Femur (tissue), 1 donor: Measurements from ENCODE around the gene CREB5.
A peak's percentile ranks its signal among the peaks of the same experiment; 100 is the strongest.

ENCODE experiments used
- DNase-seq: peaks from one replicate; pipeline ENCODE4 v3.0.0-alpha.2; 2017

Gene CREB5

DNA sequence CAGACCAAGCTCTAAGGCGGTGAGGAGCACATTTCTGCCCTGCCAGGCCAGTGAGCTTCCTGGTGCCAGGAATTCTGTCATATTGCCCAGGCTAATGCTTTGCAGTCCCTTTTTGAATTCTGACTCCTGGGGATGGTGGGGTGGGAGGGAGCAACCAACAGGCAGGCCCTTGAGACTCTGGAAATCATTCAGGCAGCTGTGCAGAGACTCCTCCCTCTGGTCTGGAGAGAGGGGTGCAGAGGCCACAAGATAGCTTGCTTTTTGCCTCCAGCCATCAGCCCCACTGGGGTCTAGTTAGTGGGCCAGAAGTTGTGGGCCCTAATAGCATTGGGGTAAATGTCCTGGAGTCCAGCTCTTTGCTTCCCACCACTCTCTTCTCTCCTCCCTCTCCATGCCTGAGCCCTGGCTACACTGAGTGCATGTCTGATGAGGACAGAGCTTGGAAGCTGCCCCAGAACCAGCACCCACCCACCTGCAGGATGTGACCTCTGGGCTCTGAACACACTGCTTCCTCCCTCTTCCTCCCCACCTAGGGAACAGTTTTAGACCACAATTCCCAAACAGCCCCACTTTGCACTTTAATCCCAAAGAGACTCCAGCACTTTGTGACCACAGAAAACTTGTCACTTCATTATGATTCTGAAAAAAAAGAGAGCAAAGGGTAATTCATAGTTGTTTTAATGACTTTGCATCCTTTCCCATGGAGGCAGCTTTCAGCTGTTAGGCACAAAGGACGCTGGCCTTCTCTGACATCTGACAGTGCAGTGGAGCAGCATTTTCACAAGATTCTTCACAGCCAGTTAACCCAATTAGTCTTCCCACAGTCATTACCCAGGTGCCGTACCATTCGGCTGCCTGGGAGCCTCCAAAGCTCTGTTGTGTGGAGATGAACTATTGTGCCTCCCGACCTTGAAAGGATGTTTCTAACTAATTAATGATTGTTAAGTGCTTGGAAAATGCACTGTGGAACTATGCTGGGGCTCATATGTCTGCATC, 283.3 kb downstream of the CREB5 start:
- DNase-seq, result no peak

DNA sequence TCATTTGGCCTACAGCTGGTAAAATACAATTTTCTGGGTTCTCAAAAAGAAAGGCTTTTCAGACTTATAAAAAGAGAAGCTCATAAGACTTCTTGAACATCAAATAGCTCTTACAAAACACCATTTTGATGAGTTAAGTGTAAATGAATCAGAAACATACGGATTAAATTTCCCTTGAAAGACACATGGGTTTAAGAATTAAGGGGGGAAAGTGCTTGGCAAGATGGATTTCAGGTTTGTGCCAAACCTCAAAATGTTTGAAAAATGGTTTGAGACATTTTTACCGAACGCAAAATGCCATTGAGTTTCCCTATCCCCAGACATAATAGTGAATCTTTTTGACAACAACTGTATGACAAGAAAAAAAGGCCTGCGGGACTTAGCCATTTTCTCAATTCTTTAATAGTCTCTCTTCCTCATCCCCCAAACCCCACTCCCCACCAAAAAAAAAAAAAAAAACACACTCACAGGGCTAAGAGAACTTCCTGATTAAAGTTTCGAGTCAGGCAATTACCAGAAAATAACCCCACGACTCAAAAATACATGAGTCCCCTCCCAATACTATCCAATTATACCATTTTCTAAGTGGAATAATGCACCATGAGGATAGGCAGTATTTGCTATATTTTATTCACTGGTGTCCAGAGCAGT, 285.7 kb downstream of the CREB5 start:
- DNase-seq, result no peak

DNA sequence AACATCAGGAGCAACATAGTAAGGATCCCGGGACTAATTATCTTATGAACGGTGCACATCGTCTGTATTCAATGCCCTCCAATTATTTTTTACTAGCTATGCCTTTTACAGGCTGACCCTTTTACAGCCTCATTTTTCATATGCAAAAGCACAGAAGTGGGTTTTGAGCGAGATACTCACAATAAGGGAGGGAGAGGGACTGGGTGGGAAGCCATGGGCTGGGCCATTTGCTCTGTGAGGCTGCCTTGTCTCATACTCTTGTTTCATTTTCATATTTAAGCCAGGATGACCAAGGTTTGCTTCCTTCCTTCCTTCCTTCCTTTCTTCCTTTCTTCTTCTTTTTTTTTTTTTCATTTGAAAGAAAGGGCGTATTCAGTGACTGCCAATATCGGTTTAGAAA, 286.5 kb downstream of the CREB5 start:
- DNase-seq, result no peak

DNA sequence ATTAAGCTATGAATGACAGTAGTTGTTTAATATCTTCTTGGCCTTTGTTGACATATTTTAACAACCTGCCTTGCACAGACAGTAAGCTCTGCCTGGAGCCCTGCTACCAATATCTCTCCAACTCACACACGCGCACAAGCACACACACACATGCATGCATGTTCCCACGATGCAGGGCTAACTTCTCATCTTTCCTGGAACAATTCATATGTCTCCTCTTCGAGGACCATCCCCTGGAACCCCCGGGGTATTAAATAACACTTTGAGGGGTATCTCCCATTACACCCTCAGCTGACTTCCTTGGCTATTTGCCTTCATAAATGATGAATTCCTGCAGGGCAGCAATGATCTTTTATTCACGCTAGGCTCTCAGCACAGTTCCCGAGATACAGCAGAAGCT, 287.8 kb downstream of the CREB5 start:
- no peak for DNase-seq

DNA sequence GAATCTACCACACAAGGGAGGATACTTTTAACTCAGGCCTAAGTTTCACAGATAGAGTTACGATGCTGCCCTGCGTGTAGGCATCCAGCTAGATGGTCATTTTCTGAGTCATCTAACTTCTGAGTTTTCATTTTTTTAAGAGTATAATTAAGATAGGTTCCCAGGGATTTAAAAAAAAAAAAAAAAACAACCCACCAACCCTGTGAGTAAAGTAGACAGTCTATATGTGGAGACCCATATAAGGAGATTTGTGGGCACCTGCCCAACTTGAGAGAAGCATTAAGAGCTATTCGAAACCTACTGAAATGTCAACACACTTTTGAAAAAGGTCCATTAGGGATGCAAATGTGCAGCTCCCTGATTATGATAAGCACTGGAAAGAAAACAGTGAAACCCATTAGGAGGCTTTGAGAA, 288.5 kb downstream of the CREB5 start:
- DNase-seq, result no peak

DNA sequence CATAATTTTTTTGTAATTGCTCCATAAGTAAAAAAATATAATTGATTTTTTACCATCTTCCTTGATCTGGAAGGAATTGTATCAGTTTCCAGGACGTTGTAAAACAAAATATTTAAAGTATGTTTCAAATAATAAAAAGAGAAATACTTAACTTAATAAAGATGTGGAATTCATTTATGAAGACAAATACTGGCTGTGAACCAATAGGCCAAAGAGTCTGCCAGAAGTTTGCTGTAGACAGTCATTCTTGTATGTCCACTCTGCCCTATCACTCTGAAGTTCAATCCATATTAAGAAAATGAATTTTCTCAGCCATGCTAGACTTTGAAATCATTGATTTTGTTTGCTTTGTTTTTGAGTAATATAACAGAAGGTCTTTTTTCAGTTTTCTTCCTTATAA, 289.4 kb downstream of the CREB5 start:
- no peak for DNase-seq

DNA sequence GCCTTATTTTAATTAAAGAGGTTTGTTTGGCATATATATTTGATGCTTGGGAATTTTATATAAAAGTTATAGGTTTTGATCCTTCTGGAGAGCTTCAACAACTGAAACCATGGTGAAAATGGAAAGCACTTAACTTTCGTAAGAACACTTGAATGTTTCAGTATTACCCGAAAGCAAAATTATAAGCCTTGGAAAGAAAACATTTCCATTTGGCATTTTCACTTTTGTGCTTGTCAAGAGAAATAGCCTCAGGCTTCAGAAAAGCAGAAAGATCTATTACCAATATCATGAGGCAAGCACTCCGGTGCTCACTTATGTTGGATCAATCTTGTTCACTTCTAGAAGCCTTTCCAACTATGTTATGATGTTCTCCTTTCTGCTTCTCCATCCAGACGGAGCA, 289.9 kb downstream of the CREB5 start:
- DNase-seq, result no peak

DNA sequence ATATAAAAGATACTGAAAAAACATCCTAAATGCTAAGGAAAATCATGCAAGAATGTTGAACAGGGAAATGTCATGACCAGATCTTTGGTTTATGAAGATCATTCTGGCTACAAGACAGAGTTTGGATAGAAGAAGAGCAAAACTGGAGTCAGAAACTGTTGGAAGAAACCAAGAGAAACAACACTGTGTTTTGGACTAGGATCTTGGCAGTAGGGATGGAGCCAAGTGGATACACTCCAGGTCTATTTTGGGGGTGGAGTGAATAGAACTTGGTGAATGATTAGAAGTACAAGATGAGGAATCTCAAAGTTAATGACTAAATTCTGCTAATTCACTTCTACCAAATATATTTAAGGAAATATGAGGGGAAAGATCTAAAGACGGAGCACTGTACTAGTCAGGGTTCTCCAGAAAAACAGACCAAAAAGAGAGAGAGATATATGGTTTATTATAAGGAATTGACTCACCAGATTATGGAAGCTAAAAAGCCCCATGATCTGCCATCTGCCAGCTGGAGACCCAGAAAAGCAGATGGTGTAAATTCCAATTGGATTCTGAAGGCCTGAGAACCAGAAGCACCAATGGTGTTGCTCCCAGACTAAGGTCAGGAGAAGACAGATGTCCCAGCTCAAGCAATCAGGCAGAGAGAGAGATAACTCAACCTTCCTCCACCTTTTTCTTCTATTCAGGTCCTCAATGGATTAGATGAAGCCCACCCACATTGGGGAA, 290.9 kb downstream of the CREB5 start:
- no peak for DNase-seq

DNA sequence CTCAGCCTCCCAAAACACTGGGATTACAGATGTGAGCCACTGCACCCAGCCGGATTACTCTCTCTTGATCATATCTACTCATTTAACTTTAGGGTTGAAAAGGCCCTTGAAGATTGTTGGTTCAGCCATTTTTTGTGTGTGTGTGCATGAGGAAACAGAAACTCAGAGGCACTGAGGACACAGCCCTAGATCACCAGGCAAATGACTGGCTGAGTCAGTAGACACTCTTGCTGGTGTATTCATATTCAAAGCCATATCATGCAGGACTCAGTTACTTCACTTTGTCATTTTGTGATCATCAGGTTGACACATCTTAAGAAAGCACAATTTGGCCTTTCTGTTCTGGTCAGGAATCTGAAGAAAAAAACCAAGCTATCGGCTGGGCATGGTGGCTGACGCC, 292.4 kb downstream of the CREB5 start:
- no peak for DNase-seq

DNA sequence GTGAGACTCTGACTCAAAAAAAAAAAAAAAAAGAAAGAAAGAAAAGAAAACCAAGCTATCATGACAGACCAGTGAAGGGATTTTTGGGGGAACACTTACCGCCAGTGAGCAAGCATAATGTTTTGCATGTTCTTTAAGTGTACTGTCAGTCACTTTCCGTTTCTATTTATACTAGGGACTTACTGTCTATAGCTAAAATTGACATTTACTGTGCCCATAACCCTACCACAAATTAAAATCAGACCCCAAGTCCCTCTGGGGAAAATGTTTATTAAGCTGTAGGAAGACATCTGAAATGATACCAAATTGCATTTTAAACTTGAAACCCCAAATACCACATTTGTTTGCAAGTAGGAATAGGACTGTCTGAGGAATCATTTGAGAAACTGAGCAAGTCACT, 293.0 kb downstream of the CREB5 start:
- DNase-seq, result no peak

DNA sequence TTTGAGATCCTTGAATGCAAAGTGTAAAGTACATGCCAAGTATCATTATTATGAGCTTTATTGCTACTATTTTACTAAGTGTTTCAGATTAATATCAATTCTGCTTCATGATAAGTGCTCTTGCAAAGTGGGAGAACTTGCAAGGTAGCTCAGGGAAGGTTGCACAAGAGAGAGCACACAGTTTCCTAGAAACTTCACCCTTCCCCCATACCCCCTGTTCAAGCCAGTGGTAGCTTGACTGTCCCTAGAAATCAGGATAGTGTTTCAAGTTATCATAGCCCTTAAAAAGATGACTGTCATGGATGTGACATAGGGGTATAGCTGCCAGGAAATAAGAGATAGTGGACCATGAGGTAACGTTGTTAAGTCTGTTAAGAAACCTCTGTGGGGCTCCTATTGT, 294.3 kb downstream of the CREB5 start:
- DNase-seq, result no peak

DNA sequence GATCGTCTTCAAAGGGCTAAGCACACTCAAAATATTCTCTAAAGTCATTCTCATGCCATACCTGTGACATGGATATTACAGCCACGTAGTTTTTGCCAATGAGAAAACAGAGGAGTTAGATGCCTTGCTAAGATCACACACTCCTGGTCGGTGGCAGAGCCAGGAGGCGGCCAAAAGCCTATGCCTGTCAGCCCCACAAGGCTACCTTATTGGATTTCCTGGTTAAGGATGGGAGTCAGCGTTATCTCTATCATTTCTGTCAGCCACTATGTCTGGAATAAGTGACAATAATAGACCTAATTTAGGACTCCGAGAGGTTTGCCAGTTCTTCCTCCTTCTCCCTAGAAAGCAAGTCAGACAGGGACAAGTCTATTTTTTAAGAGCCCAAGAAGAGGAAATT, 295.0 kb downstream of the CREB5 start:
- DNase-seq, result no peak

DNA sequence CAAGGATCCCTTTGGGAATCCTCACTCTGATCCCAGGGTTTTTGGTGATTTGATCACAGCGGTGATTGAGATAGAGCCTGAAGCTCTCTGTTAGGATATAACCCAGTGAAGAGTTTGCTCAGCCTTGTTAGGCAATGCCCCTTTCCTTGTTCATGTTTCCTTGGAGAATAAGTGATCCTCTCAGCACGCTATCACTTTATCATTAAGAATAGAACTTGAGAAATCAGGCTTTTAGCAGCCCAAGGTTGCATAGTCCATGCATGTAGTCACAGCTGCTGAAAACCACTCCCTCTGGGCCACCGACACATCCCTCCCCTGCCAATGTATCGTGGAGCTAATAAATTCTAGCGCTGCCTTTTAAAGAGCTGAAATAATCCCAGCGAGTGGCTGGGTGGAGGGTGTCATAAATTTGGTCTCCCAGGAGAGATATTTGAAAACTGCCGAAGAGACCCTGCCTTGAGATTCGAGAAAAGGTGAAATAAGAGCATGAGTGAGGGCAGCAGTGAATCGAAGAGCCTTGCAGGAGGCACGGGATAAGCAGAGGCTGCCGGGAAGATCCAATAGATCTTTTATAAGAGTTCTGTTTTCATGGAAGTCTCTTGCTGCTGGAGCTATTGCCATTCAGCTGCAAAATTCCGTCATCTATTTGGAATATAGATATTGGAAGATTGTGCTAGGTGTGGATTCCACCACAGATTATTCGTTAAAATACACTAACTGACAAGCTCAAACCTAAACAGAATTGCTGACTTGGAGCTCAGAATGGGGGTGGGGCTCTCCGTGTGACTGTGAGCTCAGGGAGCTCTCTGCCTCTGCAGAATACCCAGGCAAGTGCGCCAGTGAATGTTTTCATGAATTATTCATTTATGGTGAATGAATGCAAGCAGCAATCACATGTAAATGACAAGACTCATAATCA, 296.0 kb downstream of the CREB5 start:
- peak; percentile 49 for DNase-seq

DNA sequence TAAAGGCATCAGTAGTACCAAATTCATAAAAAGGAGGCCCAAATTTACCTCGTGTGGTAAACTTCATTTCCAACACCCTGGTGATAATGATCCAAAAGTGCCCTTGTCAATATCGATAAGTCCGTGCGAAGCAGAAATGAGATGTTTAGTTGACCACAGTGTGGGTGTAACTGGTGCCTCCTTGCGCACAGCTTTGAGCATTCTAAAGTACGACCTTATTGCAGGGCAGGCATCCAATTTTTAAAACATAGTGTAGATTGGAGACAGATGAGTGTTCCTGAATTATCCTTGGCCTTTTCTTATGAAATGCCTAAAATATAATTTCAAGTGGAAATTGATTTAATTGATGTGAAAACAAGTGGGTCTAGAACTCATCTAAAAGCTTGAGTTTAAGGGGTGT, 297.4 kb downstream of the CREB5 start:
- no peak for DNase-seq

DNA sequence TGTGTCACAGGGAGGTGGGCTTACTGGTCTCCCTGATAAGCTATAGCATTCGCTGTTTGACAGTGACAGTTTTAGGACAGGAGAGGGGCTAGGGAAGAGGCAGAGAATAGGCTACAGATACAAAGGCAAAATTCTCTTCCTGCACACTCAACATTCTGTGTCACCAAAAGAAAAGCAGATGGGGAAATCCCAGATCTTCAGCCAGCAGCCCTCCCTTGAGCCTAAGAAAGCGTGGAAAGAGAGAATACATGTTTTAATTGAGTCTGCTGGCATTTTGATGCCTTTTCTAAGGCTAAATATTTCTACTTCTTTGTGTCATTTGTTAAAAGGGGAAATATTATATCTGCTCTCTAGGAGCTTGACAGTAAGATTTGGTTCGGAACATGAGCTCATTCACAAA, 298.8 kb downstream of the CREB5 start:
- no peak for DNase-seq

DNA sequence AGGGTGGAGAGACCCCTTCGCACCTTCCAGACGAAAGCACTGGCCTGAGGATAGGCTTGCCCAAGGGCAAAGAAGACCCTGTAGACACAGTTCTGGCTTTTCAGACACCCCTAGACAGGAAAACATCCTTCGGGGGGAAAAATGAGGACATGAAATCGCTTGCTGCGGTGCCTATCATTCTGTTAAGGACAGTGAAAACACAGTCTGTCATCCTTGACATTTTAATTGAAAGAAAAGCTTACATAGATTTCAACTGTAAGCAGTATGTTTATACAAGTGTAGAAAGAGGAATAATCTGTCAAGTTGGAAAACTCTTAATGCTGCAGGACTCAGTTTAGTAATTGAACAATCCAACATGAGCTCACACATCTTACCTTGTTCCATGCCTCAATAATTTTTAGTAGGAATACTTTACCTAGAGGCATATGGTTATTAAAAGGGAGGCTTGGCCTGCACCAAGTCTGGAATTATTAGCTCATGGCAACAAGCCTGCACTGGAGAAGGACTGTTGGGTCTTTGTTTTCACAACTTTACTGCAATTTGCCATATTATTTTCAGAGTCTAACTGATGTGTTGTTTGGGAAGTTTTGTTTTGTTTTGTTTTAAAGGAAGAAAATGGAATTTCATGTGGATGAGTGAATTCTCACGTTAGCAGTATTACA, 302.3 kb downstream of the CREB5 start:
- DNase-seq, result no peak

DNA sequence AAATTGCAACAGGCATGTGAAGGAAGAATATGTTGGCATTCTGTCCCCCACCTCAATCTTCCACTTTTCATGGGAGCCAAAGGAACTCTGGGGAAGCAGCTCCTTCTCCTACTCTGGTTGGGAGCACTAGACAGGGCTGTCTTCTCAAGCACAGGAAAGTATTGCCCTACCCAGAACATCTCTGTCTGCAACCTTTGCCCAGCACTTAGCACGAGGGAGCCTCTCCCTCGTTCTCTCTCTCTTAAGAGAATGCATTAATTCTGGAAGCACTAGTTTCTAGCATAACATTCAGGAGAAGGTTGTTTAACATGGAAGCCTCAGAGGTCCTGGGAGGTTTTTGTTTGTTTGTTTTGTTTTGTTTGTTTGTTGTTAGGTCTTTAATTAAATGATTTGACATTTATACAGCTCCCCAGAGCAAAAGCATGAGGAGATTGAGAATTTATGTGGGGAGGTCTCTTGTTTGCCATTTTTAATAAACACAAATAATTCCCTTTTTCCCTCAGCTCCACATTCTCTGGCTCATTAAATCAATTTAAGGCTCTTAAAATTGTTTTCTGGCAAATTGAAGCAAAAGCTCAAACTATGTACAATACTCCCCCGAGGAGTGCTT, 305.2 kb downstream of the CREB5 start:
- DNase-seq, result no peak

DNA sequence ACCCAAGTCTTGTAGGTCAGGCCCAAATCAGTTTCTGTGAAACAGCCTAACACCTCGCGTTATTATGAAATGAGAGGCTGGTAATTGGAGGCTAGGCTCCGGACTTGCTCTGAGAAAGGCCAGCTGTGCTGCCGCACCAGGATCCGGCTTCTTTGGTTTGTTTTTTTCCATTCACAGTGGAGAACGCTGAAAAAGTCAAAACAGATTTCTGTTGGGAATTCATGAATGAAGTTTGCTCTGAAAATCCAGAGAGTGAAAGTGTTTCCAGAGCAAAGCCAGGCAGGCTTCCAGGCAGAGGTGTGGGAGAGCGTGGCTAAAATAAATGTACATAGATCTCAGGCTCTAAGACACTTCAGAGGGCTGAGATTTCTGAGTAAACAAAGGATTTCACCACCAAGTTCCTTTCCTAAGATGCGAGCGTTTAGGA, 305.8 kb downstream of the CREB5 start:
- DNase-seq, result no peak

DNA sequence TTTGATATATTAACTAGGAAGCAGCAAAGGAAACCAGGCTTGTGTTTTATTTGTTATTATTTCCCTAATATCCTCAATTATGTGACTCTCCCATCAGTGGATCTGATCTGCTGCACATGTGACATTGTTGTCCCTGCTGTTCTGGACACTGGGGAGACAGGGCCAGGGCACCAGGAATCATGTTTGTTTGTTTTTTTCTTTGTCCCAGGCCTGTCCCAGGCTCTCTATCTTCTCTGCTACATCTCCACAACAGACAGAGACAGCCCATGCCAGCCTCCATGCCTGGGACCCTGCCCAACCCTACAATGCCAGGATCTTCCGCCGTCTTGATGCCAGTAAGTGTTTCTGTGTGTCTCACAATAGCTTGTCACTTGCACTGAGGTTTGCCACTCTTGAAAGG, 306.2 kb downstream of the CREB5 start:
- DNase-seq, result no peak

DNA sequence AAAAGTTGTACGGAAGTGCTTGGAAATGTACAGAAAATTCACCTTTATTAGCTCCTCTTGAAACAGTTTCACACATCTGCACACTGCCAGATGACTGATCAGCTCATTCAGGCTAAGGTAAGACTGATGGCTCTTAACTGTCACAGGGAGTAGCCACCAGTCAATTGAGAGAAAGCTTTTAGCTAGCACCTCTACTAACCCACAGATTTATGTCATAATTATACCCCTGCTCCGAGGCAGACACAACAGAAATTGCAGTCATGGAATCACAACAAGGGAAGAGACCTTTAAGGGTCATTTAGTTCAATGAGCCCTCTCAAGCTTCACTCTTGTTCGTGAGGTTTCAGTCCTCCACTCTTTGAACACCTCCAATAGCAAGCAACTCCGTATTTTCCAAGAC, 310.4 kb downstream of the CREB5 start:
- DNase-seq, result no peak

DNA sequence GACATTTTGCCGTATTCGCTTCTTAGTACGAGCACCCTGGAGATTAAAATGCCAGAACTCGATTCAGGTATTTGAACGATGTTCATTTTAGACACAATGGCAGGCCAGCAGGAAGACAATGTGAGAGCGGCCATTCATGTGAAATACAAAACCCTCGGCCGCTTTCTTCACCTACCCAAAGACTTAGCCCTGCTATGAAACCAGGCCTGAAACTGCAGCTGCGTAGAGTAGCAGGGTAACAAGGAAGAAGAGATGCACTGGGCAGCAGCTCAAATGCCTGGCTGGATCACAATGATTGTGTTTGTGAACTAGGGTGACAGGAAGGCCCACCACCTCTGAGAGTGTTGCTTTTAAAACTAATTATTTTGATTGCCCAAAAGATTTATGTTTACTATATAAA, 311.0 kb downstream of the CREB5 start:
- DNase-seq, result no peak

DNA sequence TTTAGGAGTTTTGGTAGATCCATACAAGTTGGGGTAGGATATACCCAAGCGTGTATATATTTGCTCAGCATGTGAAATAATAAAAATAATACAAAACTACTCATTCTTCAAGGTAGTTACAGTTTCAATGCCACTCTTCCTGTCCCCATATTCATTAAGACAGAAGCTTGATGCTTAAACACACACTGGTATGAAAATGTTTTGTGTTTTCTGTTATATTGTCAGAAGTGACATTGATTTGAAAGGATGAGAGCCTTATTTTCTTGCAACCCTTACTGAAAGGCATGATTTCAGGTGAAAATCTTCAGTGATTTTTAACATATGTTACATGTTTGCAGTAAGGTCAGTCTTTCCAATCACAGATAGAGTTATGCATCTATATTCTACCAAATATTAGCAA, 312.2 kb downstream of the CREB5 start:
- no peak for DNase-seq
